SK-N-SH treated with all-trans-retinoic acid at 6 μM for 48 hours (cell line): ENCODE measurements around the gene OR5W2.

ENCODE experiments used
- ATAC-seq: fragments of 200-7000 bp; cut with Tn5 transposase; 3 replicates; pipeline ENCODE4 v1.9.1; 2020; ENCODE audit warnings: mild to moderate bottlenecking, moderate library complexity
- ARNTL ChIP-seq: fragments of 450-650 bp; formaldehyde crosslinking; IDR thresholded peaks from 2 replicates; pipeline ENCODE4 v1.5.0; 2020; ENCODE audit warnings: low read depth, mild to moderate bottlenecking, moderate library complexity, borderline replicate concordance
- BACH2 ChIP-seq: fragments of 250-450 bp; sonication (Bioruptor Pico); IDR thresholded peaks from 2 replicates; pipeline ENCODE4 v1.9.0; 2021; ENCODE audit warnings: mild to moderate bottlenecking, borderline replicate concordance
- CREB5 ChIP-seq: fragments of 250-450 bp; sonication (Bioruptor Pico); IDR thresholded peaks from 2 replicates; pipeline ENCODE4 v1.5.1; 2020; ENCODE audit warnings: low read depth, mild to moderate bottlenecking, moderate library complexity
- CSDC2 ChIP-seq: fragments of 250-450 bp; sonication (Bioruptor Pico); IDR thresholded peaks from 2 replicates; pipeline ENCODE4 v1.5.0; 2020; ENCODE audit warnings: mild to moderate bottlenecking, moderate library complexity
- CSRNP3 ChIP-seq: fragments of 250-450 bp; sonication (Bioruptor Pico); IDR thresholded peaks from 2 replicates; pipeline ENCODE4 v1.5.1; 2021; ENCODE audit warnings: mild to moderate bottlenecking, moderate library complexity
- ESRRG ChIP-seq: fragments of 250-450 bp; sonication (Bioruptor Pico); IDR thresholded peaks from 2 replicates; pipeline ENCODE4 v1.6.1; 2021; ENCODE audit warnings: mild to moderate bottlenecking
- GLIS3 ChIP-seq: fragments of 250-450 bp; sonication (Bioruptor Pico); IDR thresholded peaks from 2 replicates; pipeline ENCODE4 v1.5.0; 2020; ENCODE audit warnings: mild to moderate bottlenecking, moderate library complexity
- ISL1 ChIP-seq: fragments of 250-450 bp; sonication (Bioruptor Pico); IDR thresholded peaks from 2 replicates; pipeline ENCODE4 v2.1.2; 2022; ENCODE audit warnings: mild to moderate bottlenecking, moderate library complexity
- OSR1 ChIP-seq: fragments of 250-450 bp; sonication (Bioruptor Pico); IDR thresholded peaks from 2 replicates; pipeline ENCODE4 v1.8.0; 2022; ENCODE audit warnings: moderate library complexity, mild to moderate bottlenecking, inconsistent platforms
- PATZ1 ChIP-seq: fragments of 250-450 bp; sonication (Bioruptor Pico); IDR thresholded peaks from 2 replicates; pipeline ENCODE4 v1.8.0; 2020; ENCODE audit warnings: mild to moderate bottlenecking, moderate library complexity, borderline replicate concordance
- POU6F1 ChIP-seq: fragments of 250-450 bp; sonication (Bioruptor Pico); IDR thresholded peaks from 2 replicates; pipeline ENCODE4 v1.8.0; 2021; ENCODE audit warnings: low read depth, mild to moderate bottlenecking, moderate library complexity, borderline replicate concordance
- PPARA ChIP-seq: fragments of 250-450 bp; sonication (Bioruptor Pico); IDR thresholded peaks from 2 replicates; pipeline ENCODE4 v1.5.0; 2020; ENCODE audit warnings: mild to moderate bottlenecking, borderline replicate concordance
- RARB ChIP-seq: fragments of 250-450 bp; sonication (Bioruptor Pico); IDR thresholded peaks from 2 replicates; pipeline ENCODE4 v1.8.0; 2021; ENCODE audit warnings: mild to moderate bottlenecking, moderate library complexity
- SNAI2 ChIP-seq: fragments of 250-450 bp; sonication (Bioruptor Pico); IDR thresholded peaks from 2 replicates; pipeline ENCODE4 v1.5.0; 2020; ENCODE audit warnings: mild to moderate bottlenecking, moderate library complexity
- TOX ChIP-seq: fragments of 250-450 bp; sonication (Bioruptor Pico); IDR thresholded peaks from 2 replicates; pipeline ENCODE4 v1.8.0; 2021; ENCODE audit warnings: mild to moderate bottlenecking, moderate library complexity, borderline replicate concordance
- TSHZ2 ChIP-seq: fragments of 250-450 bp; sonication (Bioruptor Pico); IDR thresholded peaks from 2 replicates; pipeline ENCODE4 v1.5.0; 2020; ENCODE audit warnings: mild to moderate bottlenecking, moderate library complexity
- ZC3H10 ChIP-seq: fragments of 250-450 bp; sonication (Bioruptor Pico); IDR thresholded peaks from 2 replicates; pipeline ENCODE4 v1.5.1; 2021; ENCODE audit warnings: mild to moderate bottlenecking, moderate library complexity
- ZFP3 ChIP-seq: fragments of 250-450 bp; sonication (Bioruptor Pico); IDR thresholded peaks from 2 replicates; pipeline ENCODE4 v1.5.0; 2020; ENCODE audit warnings: mild to moderate bottlenecking, moderate library complexity
- ZNF565 ChIP-seq: fragments of 450-650 bp; formaldehyde crosslinking; conservative IDR thresholded peaks from 2 replicates; pipeline ENCODE4 v1.5.0; 2020; ENCODE audit warnings: low read depth, mild to moderate bottlenecking, moderate library complexity
- ZNF70 ChIP-seq: fragments of 450-650 bp; formaldehyde crosslinking; IDR thresholded peaks from 2 replicates; pipeline ENCODE4 v1.5.0; 2020; ENCODE audit warnings: mild to moderate bottlenecking, moderate library complexity
- ZNF8 ChIP-seq: fragments of 450-650 bp; formaldehyde crosslinking; IDR thresholded peaks from 2 replicates; pipeline ENCODE4 v1.5.0; 2020; ENCODE audit warnings: mild to moderate bottlenecking, moderate library complexity

The OR5W2 gene

GRCh38 chr11:55936300-55936699, 21.9 kb upstream of the OR5W2 start, which contains the start of gene OR5I1:
Gene OR5I1, minus strand, starts transcription at chr11:55936400. Its CDS starts 0 bp downstream, at chr11:55936400.
- TF ChIP-seq RARB, result no peak
- TF ChIP-seq TOX (CRISPR knock-in tag), result no peak
- no peak for TF ChIP-seq CREB5 (CRISPR knock-in tag)
- TF ChIP-seq ARNTL (CRISPR knock-in tag), result no peak
- TF ChIP-seq SNAI2 (CRISPR knock-in tag), result no peak
- no peak for TF ChIP-seq BACH2
- no peak for TF ChIP-seq PATZ1 (CRISPR knock-in tag)
- TF ChIP-seq ZNF565 (CRISPR knock-in tag), result no peak
- no peak for TF ChIP-seq ZC3H10
- TF ChIP-seq ZNF8 (CRISPR knock-in tag), result no peak
- TF ChIP-seq ISL1 (CRISPR knock-in tag), result no peak
- no peak for TF ChIP-seq CSRNP3
- TF ChIP-seq ZFP3 (CRISPR knock-in tag), result no peak
- TF ChIP-seq GLIS3 (CRISPR knock-in tag), result no peak
- no peak for TF ChIP-seq TSHZ2
- no peak for TF ChIP-seq OSR1 (CRISPR knock-in tag)
- no peak for TF ChIP-seq CSDC2

GRCh38 chr11:55920537-55920936, 6.2 kb upstream of the OR5W2 start:
- no peak for TF ChIP-seq PATZ1 (CRISPR knock-in tag)
- no peak for TF ChIP-seq ZNF565 (CRISPR knock-in tag)
- no peak for TF ChIP-seq TSHZ2
- TF ChIP-seq ZNF70 (CRISPR knock-in tag), result no peak
- TF ChIP-seq RARB, result no peak
- no peak for TF ChIP-seq POU6F1
- TF ChIP-seq ISL1 (CRISPR knock-in tag), result no peak
- no peak for TF ChIP-seq SNAI2 (CRISPR knock-in tag)
- TF ChIP-seq ZNF8 (CRISPR knock-in tag), result no peak
- TF ChIP-seq OSR1 (CRISPR knock-in tag), result no peak
- no peak for TF ChIP-seq PPARA (CRISPR knock-in tag)
- no peak for TF ChIP-seq ESRRG (CRISPR knock-in tag)
- TF ChIP-seq CREB5 (CRISPR knock-in tag), result no peak
- TF ChIP-seq CSDC2, result no peak
- no peak for TF ChIP-seq TOX (CRISPR knock-in tag)
- TF ChIP-seq GLIS3 (CRISPR knock-in tag), result no peak
- TF ChIP-seq ZC3H10, result no peak
- TF ChIP-seq CSRNP3, result no peak
- TF ChIP-seq, all 23 proteins: peak for 0
- ATAC-seq, result no peak

More at GRCh38 chr11:55936300-55936699, 21.9 kb upstream of the OR5W2 start, which contains the start of gene OR5I1:
- no peak for ATAC-seq
